H1 (cell line): ENCODE results near the gene A4GALT. TPM values are rescaled to one million over a fixed set of nuclear protein-coding genes. Genes with fewer than 3 reads are reported as not detected.
"Not testable (repeated sequence)": the region's sequence is repeated elsewhere in the genome, so short reads cannot be mapped to it uniquely, and the experiment has no call there.

Experiments used
- CTCF ChIA-PET: fragments of 300-600 bp; sonication (Branson Sonifier 250); formaldehyde crosslinking; loops from one replicate; lab custom pipeline; 2021; ENCODE audit not compliant: partially characterized antibody; lab: Charles Lee
- POLR2A ChIA-PET: fragments of 300-600 bp; sonication (Branson Sonifier 250); formaldehyde crosslinking; loops from one replicate; lab custom pipeline; 2021; ENCODE audit warnings: inconsistent platforms; ENCODE audit not compliant: partially characterized antibody; lab: Charles Lee
- DNase-seq, 2 experiments: peaks; one replicate each; pipeline versions ENCODE4 v3.0.0 to v3.0.0-alpha.2; 2010 to 2022; ENCODE audit warnings: low spot score in 2 of 2, low read depth in 1 of 2, mixed read lengths in 1 of 2
- FAIRE-seq: peaks from 2 replicates; lab custom pipeline; 2011; peaks lifted over from hg19 to GRCh38; lab: Jason Lieb, UNC
- H2AFZ ChIP-seq: 2 replicates; pipeline ENCODE4 v1.8.1; 2012; ENCODE audit warnings: low read length, inconsistent platforms
- H2AK5ac ChIP-seq: 2 replicates; pipeline ENCODE4 v1.6.1; 2013; ENCODE audit warnings: low read depth, low read length
- H2BK120ac ChIP-seq: replicated peaks from 2 replicates; pipeline ENCODE3; 2013; ENCODE audit warnings: low read depth, low read length, inconsistent platforms
- H2BK12ac ChIP-seq: 2 replicates; pipeline ENCODE4 v1.6.1; 2013; ENCODE audit warnings: low read depth, low read length
- H2BK15ac ChIP-seq: 2 replicates; pipeline ENCODE4 v1.6.1; 2013; ENCODE audit warnings: low read length
- H2BK20ac ChIP-seq: 2 replicates; pipeline ENCODE4 v1.6.1; 2013; ENCODE audit warnings: low read length
- H2BK5ac ChIP-seq: 2 replicates; pipeline ENCODE4 v1.6.1; 2013; ENCODE audit warnings: low read depth, low read length
- H3K14ac ChIP-seq: 2 replicates; pipeline ENCODE4 v1.6.1; 2013; ENCODE audit warnings: inconsistent platforms; ENCODE audit not compliant: insufficient read length
- H3K18ac ChIP-seq: 2 replicates; pipeline ENCODE4 v1.6.1; 2013; ENCODE audit warnings: low read length; ENCODE audit errors: extremely low read depth
- H3K23ac ChIP-seq: 2 replicates; pipeline ENCODE4 v1.6.1; 2013; ENCODE audit warnings: inconsistent platforms; ENCODE audit not compliant: insufficient read length
- H3K23me2 ChIP-seq: 2 replicates; pipeline ENCODE4 v1.6.1; 2013; ENCODE audit warnings: low read depth, low read length
- H3K27ac ChIP-seq: 2 replicates; pipeline ENCODE4 v1.6.1; 2011; ENCODE audit warnings: low read depth, low read length, inconsistent platforms
- H3K27me3 ChIP-seq, 4 experiments: replicated peaks in 1 of 4; 1 replicate in 1 of 4; 2 replicates in 3 of 4; pipeline versions ENCODE4 v1.6.1 to v1.8.1; 2011 to 2013; ENCODE audit warnings: low read length in 3 of 4, mild to moderate bottlenecking in 3 of 4, inconsistent platforms in 2 of 4, mixed read lengths in 2 of 4, moderate library complexity in 1 of 4; ENCODE audit not compliant: control insufficient read depth in 3 of 4, insufficient read depth in 3 of 4; ENCODE audit errors: extremely low read depth in 1 of 4
- H3K36me3 ChIP-seq, 4 experiments: 2 replicates each; pipeline versions ENCODE4 v1.6.1 to v1.8.1; 2011 to 2013; ENCODE audit warnings: mild to moderate bottlenecking in 4 of 4, low read length in 3 of 4, moderate library complexity in 2 of 4, control low read depth in 1 of 4, inconsistent platforms in 1 of 4; ENCODE audit not compliant: insufficient read depth in 4 of 4, control insufficient read depth in 2 of 4
- H3K4ac ChIP-seq: replicated peaks from 2 replicates; pipeline ENCODE3; 2013; ENCODE audit warnings: low read length, low read depth, mixed read lengths, inconsistent platforms; ENCODE audit not compliant: insufficient read length
- H3K4me1 ChIP-seq, 4 experiments: replicated peaks in 1 of 4; 1 replicate in 1 of 4; 2 replicates in 3 of 4; pipeline versions ENCODE4 v1.6.1 to v1.8.1; 2011 to 2013; ENCODE audit warnings: low read length in 3 of 4, inconsistent platforms in 2 of 4, mixed read lengths in 1 of 4; ENCODE audit not compliant: insufficient read depth in 4 of 4, control insufficient read depth in 3 of 4
- H3K4me2 ChIP-seq, 2 experiments: 2 replicates each; pipeline versions ENCODE4 v1.6.1 to v1.8.1; 2011 to 2013; ENCODE audit warnings: low read depth in 2 of 2, low read length in 2 of 2, control low read depth in 1 of 2, inconsistent platforms in 1 of 2, mild to moderate bottlenecking in 1 of 2; ENCODE audit not compliant: insufficient read depth in 1 of 2
- H3K4me3 ChIP-seq, 4 experiments: fragments of 200-600, 300-600 bp in 1 of 4; sonication (generic), shearing (Covaris generic), sonication (Bioruptor Twin) in 1 of 4; 2 replicates each; pipeline versions ENCODE4 v1.5.1 to v1.8.1; 2011 to 2016; ENCODE audit warnings: low read length in 4 of 4, low read depth in 3 of 4, control low read depth in 2 of 4, inconsistent platforms in 2 of 4, mild to moderate bottlenecking in 2 of 4, mixed read lengths in 1 of 4, moderate library complexity in 1 of 4; ENCODE audit not compliant: insufficient read depth in 2 of 4; ENCODE audit errors: extremely low read depth in 1 of 4
- H3K56ac ChIP-seq: replicated peaks from 2 replicates; pipeline ENCODE3; 2013; ENCODE audit warnings: low read depth, mild to moderate bottlenecking, mixed read lengths, low read length, inconsistent platforms; ENCODE audit not compliant: insufficient read length
- H3K79me1 ChIP-seq: 2 replicates; pipeline ENCODE4 v1.6.1; 2013; ENCODE audit warnings: low read depth, low read length, control low read depth
- H3K79me2 ChIP-seq, 2 experiments: 2 replicates each; pipeline versions ENCODE4 v1.6.1 to v1.8.1; 2012 to 2013; ENCODE audit warnings: low read length in 2 of 2, mild to moderate bottlenecking in 2 of 2, inconsistent platforms in 1 of 2; ENCODE audit not compliant: insufficient read depth in 2 of 2, control insufficient read depth in 1 of 2
- H3K9ac ChIP-seq, 4 experiments: replicated peaks in 1 of 4; 1 replicate in 1 of 4; 2 replicates in 3 of 4; pipeline versions ENCODE4 v1.6.1 to v1.8.1; 2011 to 2013; ENCODE audit warnings: low read depth in 3 of 4, low read length in 3 of 4, control low read depth in 2 of 4, mild to moderate bottlenecking in 2 of 4, moderate library complexity in 2 of 4, inconsistent platforms in 1 of 4; ENCODE audit errors: extremely low read depth in 1 of 4
- H3K9me3 ChIP-seq, 2 experiments: 2 replicates each; pipeline versions ENCODE4 v1.6.1 to v1.8.1; 2012 to 2013; ENCODE audit warnings: mild to moderate bottlenecking in 2 of 2, moderate library complexity in 2 of 2, control low read depth in 1 of 2, inconsistent platforms in 1 of 2, low read depth in 1 of 2, low read length in 1 of 2, mixed read lengths in 1 of 2; ENCODE audit not compliant: insufficient read depth in 2 of 2
- H4K20me1 ChIP-seq, 2 experiments: replicated peaks in 1 of 2; 2 replicates each; pipeline versions ENCODE3 to v1.8.1; 2011 to 2013; ENCODE audit warnings: inconsistent platforms in 2 of 2, low read length in 2 of 2, mild to moderate bottlenecking in 1 of 2; ENCODE audit not compliant: insufficient read depth in 2 of 2, control insufficient read depth in 1 of 2
- H4K5ac ChIP-seq: 2 replicates; pipeline ENCODE4 v1.6.1; 2013; ENCODE audit warnings: low read length, low read depth, mixed read lengths, inconsistent platforms; ENCODE audit not compliant: insufficient read length
- H4K8ac ChIP-seq: 2 replicates; pipeline ENCODE4 v1.8.0; 2013; ENCODE audit warnings: mild to moderate bottlenecking, moderate library complexity, low read length, inconsistent platforms; ENCODE audit not compliant: insufficient read depth; ENCODE audit errors: extremely low read depth
- H4K91ac ChIP-seq: replicated peaks from 2 replicates; pipeline ENCODE3; 2013; ENCODE audit warnings: low read length, mixed read lengths, inconsistent platforms; ENCODE audit not compliant: insufficient read length
- EP300 ChIP-seq, 2 experiments: IDR thresholded peaks; 1 replicate in 1 of 2; 2 replicates in 1 of 2; pipeline ENCODE4 v1.6.1; 2011 to 2012; ENCODE audit warnings: low read depth in 2 of 2, low read length in 2 of 2, mild to moderate bottlenecking in 2 of 2, borderline replicate concordance in 1 of 2, inconsistent platforms in 1 of 2, moderate library complexity in 1 of 2
- SP1 ChIP-seq: IDR thresholded peaks from 2 replicates; pipeline ENCODE4 v1.6.1; 2011; ENCODE audit warnings: low read depth, low read length
- WGBS, 2 experiments: shearing (Covaris generic) in 1 of 2; methylation state at CpG; one replicate each; pipeline versions ENCODE4 v1.1.6 to v1.1.7; 2013 to 2015; ENCODE audit warnings: low lambda C conversion rate in 2 of 2, mixed read lengths in 2 of 2, inconsistent platforms in 1 of 2, low coverage in 1 of 2, missing lambda C conversion rate in 1 of 2; ENCODE audit not compliant: insufficient replicate concordance in 2 of 2, insufficient coverage in 1 of 2, insufficient read length in 1 of 2; ENCODE audit errors: extremely low coverage in 1 of 2, missing lambda C conversion rate in 1 of 2; 5-methylcytosine and 5-hydroxymethylcytosine counted together
- polyA plus RNA-seq, 7 experiments: library from polyadenylated mRNA; depleted of rRNA in 3 of 7; stranded (reverse) in 5 of 7; unstranded in 2 of 7; fragments of >200 nt in 5 of 7; fragments of 200-250 nt in 2 of 7; gene quantifications; 1 replicate in 5 of 7; 2 replicates in 1 of 7; 4 replicates in 1 of 7; pipeline versions ENCODE4 v1.2.1 to v1.2.3, GENCODE V29; 2011 to 2013; ENCODE audit warnings: missing spikeins in 2 of 7, mixed read lengths in 2 of 7
- total RNA-seq: library from RNA; stranded (reverse); fragmentation: NEBNext Ultra II Directional; extraction: Animal tissue kit (Norgen Biotek cat#: 25700); gene quantifications from 2 replicates; pipeline ENCODE4 v1.2.1, GENCODE V29; 2021

A4GALT gene
- total and polyA plus RNA-seq, 2 of the 8 experiments (the other 6 are each of a cell fraction or from before 2014, with no cell fraction given): 7.2 to 13.8 TPM

GRCh38 chr22:42670046-42670445 lies 50.6 kb downstream of the A4GALT start (continued):
- TF ChIP-seq EP300 (IDR thresholded peaks at IDR 0.05; ENCODE audit: borderline replicate concordance in 1 of 2, low read depth in 2 of 2, low read length in 2 of 2) (no peak), SP1 (no peak)

GRCh38 chr22:42666393-42666792 lies 54.3 kb downstream of the A4GALT start:
- H3K27ac ChIP-seq, POLR2A ChIA-PET, H2BK120ac ChIP-seq, H3K56ac ChIP-seq, H2BK5ac ChIP-seq, H3K23ac ChIP-seq, H3K23me2 ChIP-seq, H2BK15ac ChIP-seq, H4K91ac ChIP-seq, FAIRE-seq, H3K79me2 ChIP-seq, H3K9ac ChIP-seq, H3K18ac ChIP-seq, H4K5ac ChIP-seq, H3K14ac ChIP-seq, H3K36me3 ChIP-seq, H4K20me1 ChIP-seq, H3K4ac ChIP-seq, H4K8ac ChIP-seq, H3K9me3 ChIP-seq, H2AK5ac ChIP-seq, DNase-seq, H2AFZ ChIP-seq, H3K79me1 ChIP-seq, H3K4me2 ChIP-seq, H2BK20ac ChIP-seq, H2BK12ac ChIP-seq, H3K4me1 ChIP-seq, H3K4me3 ChIP-seq: not testable (repeated sequence)
- 88% methylated on average over 2 of the region's 3 CpGs; no CpG with 5 or more reads in 1 of the 2 experiments for WGBS, 2 experiments
- CTCF ChIA-PET: interaction anchor here (1.2 to 1.8 kb wide), 3 partner anchors 11 to 236 kb away, joined by 3 to 5 read pairs (median 3); no protein-coding TSS in a partner anchor
- H3K27me3 ChIP-seq: peaks cover 0 to 11% (median 10%) of the 10 kb centered on the region in 4 experiments; a peak in 5 of 7 replicates
